ENCODE measurements around the gene MTHFD1L.

The MTHFD1L gene

DNA sequence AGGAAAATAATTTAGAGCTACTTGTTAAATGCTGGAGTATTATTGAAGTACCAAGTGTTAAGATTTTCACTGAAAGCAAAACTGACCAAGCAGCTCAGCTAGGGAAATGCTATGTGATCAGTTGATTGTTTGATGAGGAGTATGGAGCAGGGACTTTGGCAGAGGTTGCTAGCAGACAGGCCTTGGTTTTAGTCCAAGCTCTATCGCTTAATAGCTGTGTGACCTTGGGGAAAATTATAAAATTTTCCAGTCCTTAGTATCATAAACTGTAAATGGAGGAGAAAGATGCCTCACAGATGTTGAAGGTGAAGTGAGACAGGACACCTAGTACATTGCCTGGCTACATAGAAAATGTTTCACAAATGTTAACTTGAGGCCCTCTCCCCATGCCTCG, 136.6 kb downstream of the MTHFD1L start:
- TF ChIP-seq, protein P1, sequence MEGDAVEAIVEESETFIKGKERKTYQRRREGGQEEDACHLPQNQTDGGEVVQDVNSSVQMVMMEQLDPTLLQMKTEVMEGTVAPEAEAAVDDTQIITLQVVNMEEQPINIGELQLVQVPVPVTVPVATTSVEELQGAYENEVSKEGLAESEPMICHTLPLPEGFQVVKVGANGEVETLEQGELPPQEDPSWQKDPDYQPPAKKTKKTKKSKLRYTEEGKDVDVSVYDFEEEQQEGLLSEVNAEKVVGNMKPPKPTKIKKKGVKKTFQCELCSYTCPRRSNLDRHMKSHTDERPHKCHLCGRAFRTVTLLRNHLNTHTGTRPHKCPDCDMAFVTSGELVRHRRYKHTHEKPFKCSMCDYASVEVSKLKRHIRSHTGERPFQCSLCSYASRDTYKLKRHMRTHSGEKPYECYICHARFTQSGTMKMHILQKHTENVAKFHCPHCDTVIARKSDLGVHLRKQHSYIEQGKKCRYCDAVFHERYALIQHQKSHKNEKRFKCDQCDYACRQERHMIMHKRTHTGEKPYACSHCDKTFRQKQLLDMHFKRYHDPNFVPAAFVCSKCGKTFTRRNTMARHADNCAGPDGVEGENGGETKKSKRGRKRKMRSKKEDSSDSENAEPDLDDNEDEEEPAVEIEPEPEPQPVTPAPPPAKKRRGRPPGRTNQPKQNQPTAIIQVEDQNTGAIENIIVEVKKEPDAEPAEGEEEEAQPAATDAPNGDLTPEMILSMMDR (conservative IDR thresholded peaks at IDR 0.05; ENCODE audit: low read length): no peak
- TF ChIP-seq EZH2phosphoT487 (IDR thresholded peaks at IDR 0.05; ENCODE audit: borderline replicate concordance): no peak
- Histone ChIP-seq H3K79me2 (ENCODE audit: insufficient read depth, low read length) (no peaks in the 10 kb centered on the region), H3K9me3 (ENCODE audit: insufficient read depth, low read depth, low read length) (no peaks in the 10 kb centered on the region), H3K4me1 (ENCODE audit: insufficient read depth, low read length, poor library complexity, severe bottlenecking) (peaks cover 6% of the 10 kb centered on the region), H3K4me2 (ENCODE audit: low read depth, low read length, poor library complexity, severe bottlenecking) (no peak overlapping the region), H3K9ac (ENCODE audit: low read depth, low read length, poor library complexity, severe bottlenecking) (no peak overlapping the region), H3F3A (ENCODE audit: low read depth) (no peaks in the 10 kb centered on the region), H3K27me3 (ENCODE audit: insufficient read depth, low read length, poor library complexity, severe bottlenecking) (no peaks in the 10 kb centered on the region), H2AFZ (ENCODE audit: low read length) (no peak overlapping the region), H3K4me3 (ENCODE audit: low read length, poor library complexity, severe bottlenecking) (no peak overlapping the region), H3K9me2 (replicated peaks; ENCODE audit: low read depth, low read length) (no peaks in the 10 kb centered on the region), H3K36me3 (ENCODE audit: insufficient read depth, low read length) (no peaks in the 10 kb centered on the region), H4K20me1 (ENCODE audit: insufficient read depth, low read length, poor library complexity, severe bottlenecking) (no peaks in the 10 kb centered on the region)

DNA sequence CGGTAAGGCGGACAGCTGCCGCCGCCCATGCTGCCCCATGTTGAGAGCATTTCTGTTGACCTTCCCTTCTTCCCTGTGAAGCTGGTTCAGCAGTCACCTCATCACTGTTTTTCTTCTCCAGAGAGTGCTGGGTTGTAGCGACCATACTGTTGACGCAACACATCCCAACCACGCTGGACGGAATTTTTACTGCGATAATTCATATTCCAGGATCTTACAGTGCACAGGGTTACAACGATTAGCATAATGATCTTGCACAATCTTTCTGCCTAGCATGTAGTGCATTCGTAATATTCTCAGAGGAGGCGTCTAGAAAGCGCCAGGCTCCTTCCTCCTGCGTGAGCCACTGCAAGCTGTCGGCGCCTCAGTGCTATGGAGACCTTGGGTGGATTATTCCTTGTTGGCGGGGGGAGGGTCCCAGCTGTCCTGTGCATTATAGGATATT, 137.0 kb downstream of the MTHFD1L start:
- Histone ChIP-seq H4K20me1 (ENCODE audit: insufficient read depth, low read length, poor library complexity, severe bottlenecking) (no peaks in the 10 kb centered on the region), H3K9ac (ENCODE audit: low read depth, low read length, poor library complexity, severe bottlenecking) (no peak overlapping the region), H3F3A (ENCODE audit: low read depth) (no peaks in the 10 kb centered on the region), H3K4me2 (ENCODE audit: low read depth, low read length, poor library complexity, severe bottlenecking) (no peak overlapping the region), H3K9me2 (replicated peaks; ENCODE audit: low read depth, low read length) (no peaks in the 10 kb centered on the region), H3K36me3 (ENCODE audit: insufficient read depth, low read length) (0 out of 2 replicates have a peak, but pooled peaks cover under 1% of the 10 kb centered on the region), H3K4me1 (ENCODE audit: insufficient read depth, low read length, poor library complexity, severe bottlenecking) (peaks cover 6% of the 10 kb centered on the region), H3K79me2 (ENCODE audit: insufficient read depth, low read length) (no peaks in the 10 kb centered on the region), H3K9me3 (ENCODE audit: insufficient read depth, low read depth, low read length) (no peaks in the 10 kb centered on the region), H2AFZ (ENCODE audit: low read length) (no peak overlapping the region), H3K27me3 (ENCODE audit: insufficient read depth, low read length, poor library complexity, severe bottlenecking) (no peaks in the 10 kb centered on the region), H3K4me3 (ENCODE audit: low read length, poor library complexity, severe bottlenecking) (no peak overlapping the region)
- TF ChIP-seq, protein P1 (conservative IDR thresholded peaks at IDR 0.05; ENCODE audit: low read length): no peak
- no peak for TF ChIP-seq EZH2phosphoT487 (IDR thresholded peaks at IDR 0.05; ENCODE audit: borderline replicate concordance)

DNA sequence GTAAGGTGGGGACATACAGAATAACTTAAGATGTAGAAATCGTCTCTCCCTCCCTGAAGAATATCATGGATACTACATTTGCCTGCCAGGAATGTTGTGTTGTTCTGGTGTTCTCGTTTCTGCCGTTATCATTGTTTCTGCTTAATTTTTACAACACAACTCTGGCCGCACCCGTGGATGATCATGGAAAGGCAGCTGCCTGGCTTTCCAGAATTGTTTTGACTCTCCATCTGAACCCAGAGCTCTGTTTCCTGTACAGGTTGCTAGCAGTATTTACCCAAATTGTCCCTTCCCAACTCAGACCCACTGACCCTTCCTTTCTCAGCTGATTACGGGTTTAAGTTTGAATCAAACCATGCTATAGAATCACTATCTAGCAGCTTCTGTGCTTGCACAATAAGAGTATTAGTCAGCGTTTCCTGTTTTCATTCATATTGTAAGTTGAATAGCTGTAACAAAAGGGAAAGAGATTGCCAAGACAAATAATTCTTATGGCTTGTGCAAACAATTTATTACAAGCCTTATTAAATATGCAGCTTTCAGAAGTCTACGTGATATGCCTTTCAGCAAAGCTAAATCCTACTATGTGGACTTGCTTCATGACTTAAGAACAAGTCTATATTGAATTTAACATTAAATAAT, 139.0 kb downstream of the MTHFD1L start:
- no peak overlapping the region for H2AFZ ChIP-seq (ENCODE audit: low read length)
- H3K4me2 ChIP-seq (ENCODE audit: low read depth, low read length, poor library complexity, severe bottlenecking): no peak overlapping the region
- no peak overlapping the region for H3K9ac ChIP-seq (ENCODE audit: low read depth, low read length, poor library complexity, severe bottlenecking)
- no peak overlapping the region for H3K4me3 ChIP-seq (ENCODE audit: low read length, poor library complexity, severe bottlenecking)
- no peaks in the 10 kb centered on the region for H3F3A ChIP-seq (ENCODE audit: low read depth)
- no peaks in the 10 kb centered on the region for H3K79me2 ChIP-seq (ENCODE audit: insufficient read depth, low read length)
- no peaks in the 10 kb centered on the region for H3K27me3 ChIP-seq (ENCODE audit: insufficient read depth, low read length, poor library complexity, severe bottlenecking)
- peaks cover 6% of the 10 kb centered on the region for H3K4me1 ChIP-seq (ENCODE audit: insufficient read depth, low read length, poor library complexity, severe bottlenecking)
- H3K9me2 ChIP-seq (replicated peaks; ENCODE audit: low read depth, low read length): no peaks in the 10 kb centered on the region
- TF ChIP-seq, protein P1 (conservative IDR thresholded peaks at IDR 0.05; ENCODE audit: low read length): no peak
- no peak for TF ChIP-seq EZH2phosphoT487 (IDR thresholded peaks at IDR 0.05; ENCODE audit: borderline replicate concordance)
- H3K36me3 ChIP-seq (ENCODE audit: insufficient read depth, low read length): 0 out of 2 replicates have a peak, but pooled peaks cover 4% of the 10 kb centered on the region
- H3K9me3 ChIP-seq (ENCODE audit: insufficient read depth, low read depth, low read length): no peaks in the 10 kb centered on the region
- no peaks in the 10 kb centered on the region for H4K20me1 ChIP-seq (ENCODE audit: insufficient read depth, low read length, poor library complexity, severe bottlenecking)
